Hepatocyte (in vitro differentiated cells): ENCODE results near the gene POLR2M. TPM values are rescaled to one million over a fixed set of nuclear protein-coding genes. Genes with fewer than 3 reads are reported as not detected.

Experiments used
- DNase-seq: peaks from one replicate; pipeline ENCODE4 v3.0.0-alpha.2; 2016; ENCODE audit warnings: low spot score
- H2AFZ ChIP-seq: fragments of 200-600 bp; sonication (generic); 2 replicates; pipeline ENCODE4 v1.6.0; 2016; ENCODE audit warnings: antibody characterized with exemption, mild to moderate bottlenecking
- H3K27ac ChIP-seq: fragments of 200-600 bp; sonication (generic); 2 replicates; pipeline ENCODE4 v1.5.1; 2016; ENCODE audit warnings: mild to moderate bottlenecking
- H3K27me3 ChIP-seq: fragments of 200-600 bp; sonication (generic); 2 replicates; pipeline ENCODE4 v1.6.1; 2016
- H3K36me3 ChIP-seq: fragments of 200-600 bp; sonication (generic); replicated peaks from 2 replicates; pipeline ENCODE4 v1.5.1; 2016; ENCODE audit warnings: low read depth; ENCODE audit not compliant: insufficient read depth
- H3K4me1 ChIP-seq: fragments of 200-600 bp; sonication (generic); 2 replicates; pipeline ENCODE4 v1.5.1; 2016; ENCODE audit warnings: mild to moderate bottlenecking, moderate library complexity; ENCODE audit not compliant: insufficient read depth
- H3K4me2 ChIP-seq: fragments of 200-600 bp; sonication (generic); 2 replicates; pipeline ENCODE4 v1.6.0; 2016
- H3K4me3 ChIP-seq: fragments of 200-600 bp; sonication (generic); 2 replicates; pipeline ENCODE4 v1.5.1; 2016; ENCODE audit warnings: mild to moderate bottlenecking
- H3K79me2 ChIP-seq: fragments of 200-600 bp; sonication (generic); 2 replicates; pipeline ENCODE4 v1.6.0; 2017; ENCODE audit warnings: mild to moderate bottlenecking
- H3K9me2 ChIP-seq: fragments of 200-600 bp; sonication (generic); replicated peaks from 2 replicates; pipeline ENCODE4 v1.6.0; 2017; ENCODE audit warnings: mild to moderate bottlenecking; ENCODE audit not compliant: insufficient read depth
- H3K9me3 ChIP-seq: fragments of 200-600 bp; sonication (generic); 2 replicates; pipeline ENCODE4 v1.5.1; 2016; ENCODE audit warnings: low read depth, mild to moderate bottlenecking
- H4K20me1 ChIP-seq: fragments of 200-600 bp; sonication (generic); 2 replicates; pipeline ENCODE4 v1.6.0; 2016; ENCODE audit warnings: mild to moderate bottlenecking; ENCODE audit not compliant: insufficient read depth, poor library complexity, severe bottlenecking
- EZH2 ChIP-seq: fragments of 200-600 bp; sonication (generic); IDR thresholded peaks from 2 replicates; pipeline ENCODE4 v1.6.1; 2016; ENCODE audit warnings: antibody characterized with exemption, mild to moderate bottlenecking, borderline replicate concordance
- EZH2phosphoT487 ChIP-seq: fragments of 200-600 bp; sonication (generic); IDR thresholded peaks from one replicate; pipeline ENCODE4 v1.6.1; 2018; ENCODE audit warnings: antibody characterized with exemption, mild to moderate bottlenecking, low read depth, moderate library complexity; ENCODE audit not compliant: unreplicated experiment, severe bottlenecking
- WGBS: methylation state at CpG from one replicate; pipeline ENCODE4 v1.1.6; 2016; ENCODE audit warnings: low lambda C conversion rate; ENCODE audit errors: missing lambda C conversion rate; 5-methylcytosine and 5-hydroxymethylcytosine counted together
- polyA plus RNA-seq: library from polyadenylated mRNA; unstranded; fragments of >200 nt; fragmentation: Nextera tagmentation; extraction: Ambion mirVana; gene quantifications from 2 replicates; pipeline ENCODE4 v1.2.1, GENCODE V29; 2016
- total RNA-seq: library from RNA; depleted of rRNA; stranded (reverse); fragments of >200 nt; gene quantifications from 2 replicates; pipeline ENCODE4 v1.2.3, GENCODE V29; 2014
- TF ChIP-seq, protein P1 (sequence below): fragments of 200-600 bp; sonication (generic); IDR thresholded peaks from 2 replicates; pipeline ENCODE4 v1.5.1; 2016; ENCODE audit warnings: antibody characterized with exemption, mild to moderate bottlenecking; ENCODE audit not compliant: poor library complexity

Gene POLR2M
- total and polyA plus RNA-seq, 2 experiments from 2014 or later, result 27.0 to 145 TPM

DNA sequence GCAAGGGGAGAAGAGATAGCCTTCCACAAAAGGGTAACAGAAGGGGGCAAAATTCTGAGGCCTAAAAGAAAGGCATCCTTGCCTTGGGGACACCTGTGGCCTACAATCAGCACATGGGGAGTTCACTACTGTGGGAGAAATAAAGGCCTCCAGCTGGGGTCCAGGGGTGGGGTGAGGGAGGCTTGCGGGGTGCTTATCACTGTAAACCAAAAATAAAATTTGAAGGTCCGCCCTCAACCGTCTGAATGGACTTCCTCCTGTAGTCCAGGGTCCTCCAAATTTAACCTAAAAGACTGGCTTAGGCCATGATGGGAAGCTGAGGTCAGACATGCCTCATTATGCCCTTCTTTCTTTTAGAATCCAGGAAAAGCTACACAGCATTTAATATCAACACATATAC lies 2.1 kb upstream of the POLR2M start:
- H3K27ac ChIP-seq, result no peak overlapping the region
- 97% methylated on average over 3 of the region's 3 CpGs for WGBS

DNA sequence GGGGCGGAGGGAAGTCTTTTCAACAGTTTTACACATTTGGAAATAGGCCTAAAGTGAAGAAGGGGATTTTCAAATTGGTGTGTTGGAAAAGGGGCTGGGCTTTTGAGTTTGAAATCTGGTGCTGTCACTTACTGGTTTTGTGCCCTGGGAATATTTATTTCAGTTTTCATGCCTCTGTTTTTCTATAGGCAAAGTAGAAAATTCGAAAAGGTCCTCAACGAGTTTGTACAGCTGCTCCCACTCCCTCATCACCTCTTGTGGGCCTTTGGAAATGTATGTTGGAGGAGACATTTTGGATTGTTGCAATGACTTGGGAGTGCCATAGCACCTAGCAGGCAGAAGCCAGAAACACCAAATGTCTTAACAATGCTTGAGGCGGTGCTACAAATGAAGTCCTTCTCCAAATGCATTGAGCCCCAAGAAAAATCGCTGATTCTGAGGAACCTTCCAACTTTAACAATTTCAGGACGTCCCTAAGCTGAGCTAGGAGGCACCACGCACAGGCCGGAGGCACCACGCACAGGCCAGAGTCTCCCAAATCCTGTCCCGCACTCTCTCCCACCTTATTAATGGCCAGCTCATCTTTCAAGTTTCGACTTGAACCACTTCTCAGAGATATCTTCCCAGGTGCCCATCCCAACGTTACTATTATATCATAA lies 639 bp upstream of the POLR2M start:
- Histone ChIP-seq H3K4me2 (peak overlapping the region; percentile 69), H3K4me3 (no peak overlapping the region), H3K9me2 (no peaks in the 10 kb centered on the region), H3K4me1 (peaks cover 9% of the 10 kb centered on the region), H2AFZ (peak overlapping the region; percentile 73), H4K20me1 (peaks cover 9% of the 10 kb centered on the region), H3K27ac (peak overlapping the region; percentile 93), H3K36me3 (no peaks in the 10 kb centered on the region), H3K79me2 (peaks cover 33% of the 10 kb centered on the region), H3K9me3 (no peaks in the 10 kb centered on the region), H3K27me3 (no peaks in the 10 kb centered on the region)
- TF ChIP-seq EZH2phosphoT487 (no peak), EZH2 (no peak)
- TF ChIP-seq, protein P1, sequence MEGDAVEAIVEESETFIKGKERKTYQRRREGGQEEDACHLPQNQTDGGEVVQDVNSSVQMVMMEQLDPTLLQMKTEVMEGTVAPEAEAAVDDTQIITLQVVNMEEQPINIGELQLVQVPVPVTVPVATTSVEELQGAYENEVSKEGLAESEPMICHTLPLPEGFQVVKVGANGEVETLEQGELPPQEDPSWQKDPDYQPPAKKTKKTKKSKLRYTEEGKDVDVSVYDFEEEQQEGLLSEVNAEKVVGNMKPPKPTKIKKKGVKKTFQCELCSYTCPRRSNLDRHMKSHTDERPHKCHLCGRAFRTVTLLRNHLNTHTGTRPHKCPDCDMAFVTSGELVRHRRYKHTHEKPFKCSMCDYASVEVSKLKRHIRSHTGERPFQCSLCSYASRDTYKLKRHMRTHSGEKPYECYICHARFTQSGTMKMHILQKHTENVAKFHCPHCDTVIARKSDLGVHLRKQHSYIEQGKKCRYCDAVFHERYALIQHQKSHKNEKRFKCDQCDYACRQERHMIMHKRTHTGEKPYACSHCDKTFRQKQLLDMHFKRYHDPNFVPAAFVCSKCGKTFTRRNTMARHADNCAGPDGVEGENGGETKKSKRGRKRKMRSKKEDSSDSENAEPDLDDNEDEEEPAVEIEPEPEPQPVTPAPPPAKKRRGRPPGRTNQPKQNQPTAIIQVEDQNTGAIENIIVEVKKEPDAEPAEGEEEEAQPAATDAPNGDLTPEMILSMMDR, result no peak
- no peak for DNase-seq
- 91% methylated on average over 12 of the region's 12 CpGs for WGBS

More for the DNA sequence above, 2.1 kb upstream of the POLR2M start:
- no peaks in the 10 kb centered on the region for H3K27me3 ChIP-seq
- TF ChIP-seq EZH2 (no peak), EZH2phosphoT487 (no peak)
- TF ChIP-seq, protein P1, result no peak
- peaks cover 24% of the 10 kb centered on the region for H3K79me2 ChIP-seq
- no peak overlapping the region for H3K4me3 ChIP-seq
- no peak overlapping the region for H2AFZ ChIP-seq
- H4K20me1 ChIP-seq, result peaks cover 5% of the 10 kb centered on the region
- no peaks in the 10 kb centered on the region for H3K9me2 ChIP-seq
- no peaks in the 10 kb centered on the region for H3K9me3 ChIP-seq
- no peaks in the 10 kb centered on the region for H3K36me3 ChIP-seq
- H3K4me1 ChIP-seq, result peaks cover 9% of the 10 kb centered on the region
- no peak for DNase-seq
- no peak overlapping the region for H3K4me2 ChIP-seq

DNA sequence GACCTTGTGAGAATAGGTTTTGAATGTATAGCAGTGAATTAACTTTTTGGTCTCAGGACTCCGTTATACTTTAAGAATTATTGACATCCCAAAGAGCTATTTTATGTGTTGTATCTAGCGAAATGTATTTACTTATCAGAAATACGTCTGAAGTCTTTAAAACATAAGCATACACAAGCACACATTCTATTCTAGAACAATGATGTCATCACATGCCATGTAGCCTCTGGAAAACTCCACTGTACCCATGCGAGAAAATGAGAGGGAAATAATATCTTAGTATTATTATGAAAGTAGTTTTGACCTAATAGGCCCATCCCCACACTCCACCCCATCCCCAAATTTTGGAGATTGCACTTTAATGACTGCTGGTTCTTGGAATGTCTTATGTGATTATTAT lies 1.5 kb downstream of the POLR2M start:
- Histone ChIP-seq H3K9me2 (no peaks in the 10 kb centered on the region), H3K36me3 (peaks cover 2% of the 10 kb centered on the region), H3K4me2 (peak overlapping the region; percentile 85), H3K27ac (peak overlapping the region; percentile 93), H3K27me3 (no peaks in the 10 kb centered on the region), H3K9me3 (no peaks in the 10 kb centered on the region), H4K20me1 (peaks cover 9% of the 10 kb centered on the region), H2AFZ (no peak overlapping the region), H3K4me3 (peak overlapping the region; percentile 75), H3K4me1 (peaks cover 9% of the 10 kb centered on the region), H3K79me2 (peaks cover 35% of the 10 kb centered on the region)
- WGBS, result 66% methylated on average over 4 of the region's 4 CpGs
- DNase-seq, result no peak
- TF ChIP-seq EZH2phosphoT487 (no peak), EZH2 (no peak)
- TF ChIP-seq, protein P1, result no peak
